MM.1S (cell line): ENCODE data around the gene CALCOCO2.

Experiments
- DNase-seq: peaks from one replicate; pipeline ENCODE4 v3.0.0-alpha.2; 2015
- H2AFZ ChIP-seq: fragments of 300-600 bp; sonication (generic); 2 replicates; pipeline ENCODE4 v1.6.0; 2016; ENCODE audit warnings: antibody characterized with exemption, low read length
- H3F3A ChIP-seq: fragments of 300-600 bp; sonication (generic); 2 replicates; pipeline ENCODE4 v1.6.1; 2016; ENCODE audit warnings: mild to moderate bottlenecking, antibody characterized with exemption, low read length, moderate library complexity, mixed read lengths; ENCODE audit not compliant: insufficient read depth
- H3K27ac ChIP-seq: fragments of 300-600 bp; sonication (generic); 2 replicates; pipeline ENCODE4 v1.5.1; 2016; ENCODE audit warnings: mild to moderate bottlenecking, low read length
- H3K27me3 ChIP-seq: fragments of 300-600 bp; sonication (generic); replicated peaks from 2 replicates; pipeline ENCODE4 v1.6.0; 2016; ENCODE audit warnings: low read length; ENCODE audit not compliant: insufficient read depth
- H3K36me3 ChIP-seq: fragments of 300-600 bp; sonication (generic); replicated peaks from 2 replicates; pipeline ENCODE4 v1.6.1; 2016; ENCODE audit warnings: mild to moderate bottlenecking, low read length, mixed read lengths; ENCODE audit not compliant: insufficient read depth
- H3K4me1 ChIP-seq: fragments of 300-600 bp; sonication (generic); 2 replicates; pipeline ENCODE4 v1.6.1; 2016; ENCODE audit warnings: low read length, mixed read lengths
- H3K4me2 ChIP-seq: fragments of 300-600 bp; sonication (generic); 2 replicates; pipeline ENCODE4 v1.6.0; 2016; ENCODE audit warnings: low read depth, low read length
- H3K4me3 ChIP-seq: fragments of 300-600 bp; sonication (generic); 2 replicates; pipeline ENCODE4 v1.5.1; 2016; ENCODE audit warnings: low read length, mixed read lengths
- H3K79me2 ChIP-seq: fragments of 300-600 bp; sonication (generic); 2 replicates; pipeline ENCODE4 v1.6.1; 2016; ENCODE audit warnings: mixed run types, low read length, mixed read lengths
- H3K9ac ChIP-seq: fragments of 300-600 bp; sonication (generic); 2 replicates; pipeline ENCODE4 v1.6.1; 2016; ENCODE audit warnings: low read length, mixed read lengths
- H3K9me2 ChIP-seq: fragments of 300-600 bp; sonication (generic); replicated peaks from 2 replicates; pipeline ENCODE4 v1.6.1; 2016; ENCODE audit warnings: mild to moderate bottlenecking, low read length, mixed read lengths; ENCODE audit not compliant: insufficient read depth
- H3K9me3 ChIP-seq: fragments of 300-600 bp; sonication (generic); replicated peaks from 2 replicates; pipeline ENCODE4 v1.6.1; 2016; ENCODE audit warnings: mild to moderate bottlenecking, low read length, mixed read lengths; ENCODE audit not compliant: insufficient read depth
- H4K20me1 ChIP-seq: fragments of 300-600 bp; sonication (generic); 2 replicates; pipeline ENCODE4 v1.6.1; 2016; ENCODE audit warnings: mild to moderate bottlenecking, low read length, moderate library complexity, mixed read lengths; ENCODE audit not compliant: insufficient read depth
- EZH2 ChIP-seq: fragments of 300-600 bp; sonication (generic); optimal IDR thresholded peaks from 2 replicates; pipeline ENCODE3; 2017; ENCODE audit warnings: low read depth, mild to moderate bottlenecking, antibody characterized with exemption, low read length, mixed read lengths
- EZH2phosphoT487 ChIP-seq: fragments of 300-600 bp; sonication (generic); IDR thresholded peaks from 2 replicates; pipeline ENCODE4 v1.6.1; 2018; ENCODE audit warnings: antibody characterized with exemption, low read length
- TF ChIP-seq, protein P1 (sequence below): fragments of 300-600 bp; sonication (generic); IDR thresholded peaks from 2 replicates; pipeline ENCODE4 v1.5.1; 2016; ENCODE audit warnings: antibody characterized with exemption, low read length, mixed read lengths

The CALCOCO2 gene

DNA sequence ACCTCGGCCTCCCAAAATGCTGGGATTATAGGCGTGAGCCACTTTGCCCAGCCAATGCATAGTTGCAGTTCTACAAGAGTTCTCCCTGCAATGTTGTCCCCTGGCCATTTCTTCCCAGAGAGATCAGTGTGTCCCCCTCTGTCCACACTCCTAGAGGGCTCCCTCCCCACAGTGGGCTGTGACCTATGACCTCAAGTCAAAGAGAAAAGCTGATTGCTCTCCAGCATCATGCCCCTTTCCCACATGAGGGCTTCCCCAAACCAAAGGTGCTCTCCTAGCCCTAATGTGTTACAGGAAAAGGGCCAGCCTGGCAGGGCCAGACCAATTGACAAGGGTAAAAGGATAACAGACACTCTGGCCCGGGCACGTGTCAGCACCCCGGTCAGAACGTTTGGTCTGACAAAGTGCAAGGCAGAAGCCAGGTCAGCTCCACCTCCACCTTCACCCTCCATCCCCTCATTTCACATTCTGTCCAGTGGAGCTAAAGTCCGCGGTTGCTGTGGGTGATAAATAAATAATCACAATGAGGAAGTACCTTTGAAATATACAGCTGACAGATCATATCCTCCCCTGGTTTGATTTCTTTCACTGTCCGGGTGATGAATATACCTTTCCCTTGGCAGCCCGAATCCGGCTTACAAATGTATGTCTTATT lies 31.6 kb upstream of the CALCOCO2 start:
- H3K4me3 ChIP-seq: no peak overlapping the region

DNA sequence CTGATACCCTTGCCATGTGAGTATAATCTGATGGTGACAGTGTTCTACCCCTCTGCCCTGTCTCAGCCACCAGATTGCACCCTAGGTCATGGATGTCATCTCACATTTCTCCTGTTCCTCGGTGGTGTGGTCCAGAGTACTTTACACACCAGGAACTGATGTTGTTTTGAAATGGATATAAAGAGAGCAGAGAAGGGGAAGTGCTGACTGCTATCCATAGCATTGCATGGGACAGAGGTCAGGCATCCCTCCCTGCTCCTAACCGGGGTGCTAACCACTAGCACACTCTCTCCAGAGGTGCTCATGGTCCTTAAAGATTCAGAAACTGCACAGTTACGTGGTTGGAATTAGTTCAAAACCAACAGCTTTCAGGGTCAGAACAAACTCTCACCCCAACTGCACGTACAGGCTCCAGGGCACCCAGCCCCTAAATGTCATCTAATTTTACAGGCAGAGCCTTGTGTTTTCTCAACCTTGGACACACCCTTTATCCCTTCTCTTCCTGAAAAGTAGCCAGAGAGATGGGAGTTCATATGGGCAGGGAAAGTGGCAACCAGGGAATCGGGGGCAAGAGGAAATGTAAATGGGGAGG lies 30.1 kb upstream of the CALCOCO2 start:
- Histone ChIP-seq H3K27me3 (0 out of 2 replicates have a peak, but pooled peaks cover 6% of the 10 kb centered on the region), H3K9me3 (no peaks in the 10 kb centered on the region), H3K79me2 (no peaks in the 10 kb centered on the region), H4K20me1 (no peaks in the 10 kb centered on the region), H3K4me1 (no peaks in the 10 kb centered on the region), H3K27ac (no peak overlapping the region), H3F3A (no peaks in the 10 kb centered on the region), H3K9ac (no peak overlapping the region), H2AFZ (no peak overlapping the region), H3K36me3 (no peaks in the 10 kb centered on the region), H3K4me3 (no peak overlapping the region), H3K9me2 (no peaks in the 10 kb centered on the region), H3K4me2 (no peak overlapping the region)
- TF ChIP-seq EZH2phosphoT487 (no peak), EZH2 (no peak)
- TF ChIP-seq, protein P1, sequence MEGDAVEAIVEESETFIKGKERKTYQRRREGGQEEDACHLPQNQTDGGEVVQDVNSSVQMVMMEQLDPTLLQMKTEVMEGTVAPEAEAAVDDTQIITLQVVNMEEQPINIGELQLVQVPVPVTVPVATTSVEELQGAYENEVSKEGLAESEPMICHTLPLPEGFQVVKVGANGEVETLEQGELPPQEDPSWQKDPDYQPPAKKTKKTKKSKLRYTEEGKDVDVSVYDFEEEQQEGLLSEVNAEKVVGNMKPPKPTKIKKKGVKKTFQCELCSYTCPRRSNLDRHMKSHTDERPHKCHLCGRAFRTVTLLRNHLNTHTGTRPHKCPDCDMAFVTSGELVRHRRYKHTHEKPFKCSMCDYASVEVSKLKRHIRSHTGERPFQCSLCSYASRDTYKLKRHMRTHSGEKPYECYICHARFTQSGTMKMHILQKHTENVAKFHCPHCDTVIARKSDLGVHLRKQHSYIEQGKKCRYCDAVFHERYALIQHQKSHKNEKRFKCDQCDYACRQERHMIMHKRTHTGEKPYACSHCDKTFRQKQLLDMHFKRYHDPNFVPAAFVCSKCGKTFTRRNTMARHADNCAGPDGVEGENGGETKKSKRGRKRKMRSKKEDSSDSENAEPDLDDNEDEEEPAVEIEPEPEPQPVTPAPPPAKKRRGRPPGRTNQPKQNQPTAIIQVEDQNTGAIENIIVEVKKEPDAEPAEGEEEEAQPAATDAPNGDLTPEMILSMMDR: no peak
- no peak for DNase-seq

More for the DNA sequence above, 31.6 kb upstream of the CALCOCO2 start:
- TF ChIP-seq, protein P1: no peak
- TF ChIP-seq EZH2: no peak
- no peaks in the 10 kb centered on the region for H4K20me1 ChIP-seq
- no peak overlapping the region for H3K4me2 ChIP-seq
- no peaks in the 10 kb centered on the region for H3K9me2 ChIP-seq
- H3K27ac ChIP-seq: no peak overlapping the region
- H3K36me3 ChIP-seq: no peaks in the 10 kb centered on the region
- no peaks in the 10 kb centered on the region for H3K79me2 ChIP-seq
- no peak for DNase-seq
- H3K4me1 ChIP-seq: no peaks in the 10 kb centered on the region
- H3K27me3 ChIP-seq: 0 out of 2 replicates have a peak, but pooled peaks cover 6% of the 10 kb centered on the region
- H2AFZ ChIP-seq: no peak overlapping the region
- no peaks in the 10 kb centered on the region for H3K9me3 ChIP-seq
- H3K9ac ChIP-seq: no peak overlapping the region
- no peaks in the 10 kb centered on the region for H3F3A ChIP-seq

DNA sequence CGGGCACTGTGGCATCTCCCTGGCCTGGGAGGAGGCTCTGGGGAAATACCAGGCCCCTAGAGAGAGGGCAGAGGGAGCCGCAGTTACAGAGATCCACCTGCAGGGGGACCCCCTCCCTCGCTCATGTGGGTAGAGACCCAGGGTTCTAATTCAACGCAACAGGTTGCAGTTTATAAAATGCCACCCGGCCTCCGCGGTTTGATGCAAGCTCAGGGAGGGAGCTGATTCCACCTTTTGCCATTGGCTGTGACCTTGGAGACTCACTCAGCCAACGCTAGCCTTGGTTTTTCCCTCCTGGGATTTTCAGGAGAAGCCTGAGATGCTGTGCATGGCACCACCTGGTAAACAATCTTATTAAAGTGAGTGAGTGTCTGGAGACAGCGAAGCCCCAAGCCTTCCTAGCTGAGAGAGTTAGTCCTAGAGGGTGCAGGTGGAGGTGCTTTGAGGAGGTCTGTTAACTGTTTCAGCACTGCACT lies 25.9 kb upstream of the CALCOCO2 start:
- Histone ChIP-seq H3K36me3 (no peaks in the 10 kb centered on the region), H3K9me2 (no peaks in the 10 kb centered on the region), H3K4me2 (peak overlapping the region; percentile 55; the same call in 1 of the 2 replicates), H3K27ac (no peak overlapping the region), H3K9ac (no peak overlapping the region), H3F3A (no peaks in the 10 kb centered on the region), H4K20me1 (no peaks in the 10 kb centered on the region), H2AFZ (peak overlapping the region; percentile 37), H3K27me3 (0 out of 2 replicates have a peak, but pooled peaks cover 6% of the 10 kb centered on the region), H3K9me3 (no peaks in the 10 kb centered on the region), H3K4me1 (no peaks in the 10 kb centered on the region), H3K79me2 (no peaks in the 10 kb centered on the region), H3K4me3 (no peak overlapping the region)
- peak; percentile 63 for DNase-seq
- no peak for TF ChIP-seq EZH2
- TF ChIP-seq, protein P1: peak; percentile 92
